ENCODE results near the gene NTM. TPM values are rescaled to one million over a fixed set of nuclear protein-coding genes. Genes with fewer than 3 reads are reported as not detected.

Gene NTM
- total RNA-seq, 2 donors from 2014 or later = 1.7 to 3.6 TPM

GRCh38 chr11:132217856-132218255, 847.4 kb downstream of the NTM start:
- no peaks in the 10 kb centered on the region for H3K4me1 ChIP-seq (ENCODE audit: control insufficient read depth, insufficient read depth, low read length)
- no peak overlapping the region for H3K4me3 ChIP-seq (ENCODE audit: low read length)
- H3K36me3 Mint-ChIP-seq (ENCODE audit: low read depth) = no peaks in the 10 kb centered on the region
- 95% methylated on average over 5 of the region's 5 CpGs; no CpG with 5 or more reads in 1 of the 2 experiments for WGBS, 2 experiments (ENCODE audit: insufficient coverage in 1 of 2, insufficient read length in 1 of 2)
- H3K9me3 ChIP-seq (ENCODE audit: control insufficient read depth, low read length) = no peaks in the 10 kb centered on the region
- no peak overlapping the region for H3K9ac ChIP-seq (ENCODE audit: extremely low read depth, low read length, poor library complexity, severe bottlenecking)
- no peak overlapping the region for H3K4me3 Mint-ChIP-seq
- H3K9me3 Mint-ChIP-seq = no peaks in the 10 kb centered on the region
- no peaks in the 10 kb centered on the region for H3K36me3 ChIP-seq (ENCODE audit: control insufficient read depth, insufficient read depth, low read length)
- TF ChIP-seq CTCF (conservative IDR thresholded peaks at IDR 0.05) = no peak
- no peak for DNase-seq
- no peaks in the 10 kb centered on the region for H3K4me1 Mint-ChIP-seq
- H3K27ac ChIP-seq (ENCODE audit: low read depth, low read length) = no peak overlapping the region
- no peak overlapping the region for H3K27ac Mint-ChIP-seq
- H3K27me3 Mint-ChIP-seq (ENCODE audit: insufficient read depth) = peaks cover 7% of the 10 kb centered on the region
- no peaks in the 10 kb centered on the region for H3K27me3 ChIP-seq (ENCODE audit: control insufficient read depth, insufficient read depth, low read length, poor library complexity, severe bottlenecking)

GRCh38 chr11:132220474-132220873, 850.1 kb downstream of the NTM start:
- WGBS, 2 experiments (ENCODE audit: insufficient coverage in 1 of 2, insufficient read length in 1 of 2) = 100% methylated on average over 1 of the region's 1 CpG; no CpG with 5 or more reads in 1 of the 2 experiments
- Histone ChIP-seq H3K4me1 (ENCODE audit: control insufficient read depth, insufficient read depth, low read length) (no peaks in the 10 kb centered on the region), H3K9ac (ENCODE audit: extremely low read depth, low read length, poor library complexity, severe bottlenecking) (no peak overlapping the region), H3K4me3 (ENCODE audit: low read length) (no peak overlapping the region), H3K27ac (ENCODE audit: low read depth, low read length) (no peak overlapping the region), H3K27me3 (ENCODE audit: control insufficient read depth, insufficient read depth, low read length, poor library complexity, severe bottlenecking) (no peaks in the 10 kb centered on the region), H3K36me3 (ENCODE audit: control insufficient read depth, insufficient read depth, low read length) (no peaks in the 10 kb centered on the region), H3K9me3 (ENCODE audit: control insufficient read depth, low read length) (no peaks in the 10 kb centered on the region)
- peaks cover 15% of the 10 kb centered on the region for H3K27me3 Mint-ChIP-seq (ENCODE audit: insufficient read depth)
- TF ChIP-seq CTCF (conservative IDR thresholded peaks at IDR 0.05) = no peak
- no peaks in the 10 kb centered on the region for H3K4me1 Mint-ChIP-seq
- H3K4me3 Mint-ChIP-seq = no peak overlapping the region
- DNase-seq = no peak
- H3K9me3 Mint-ChIP-seq = no peaks in the 10 kb centered on the region
- no peak overlapping the region for H3K27ac Mint-ChIP-seq
- H3K36me3 Mint-ChIP-seq (ENCODE audit: low read depth) = no peaks in the 10 kb centered on the region

GRCh38 chr11:132222345-132222744, 851.9 kb downstream of the NTM start:
- Histone ChIP-seq H3K4me3 (ENCODE audit: low read length) (no peak overlapping the region), H3K9me3 (ENCODE audit: control insufficient read depth, low read length) (no peaks in the 10 kb centered on the region), H3K36me3 (ENCODE audit: control insufficient read depth, insufficient read depth, low read length) (no peaks in the 10 kb centered on the region), H3K9ac (ENCODE audit: extremely low read depth, low read length, poor library complexity, severe bottlenecking) (no peak overlapping the region), H3K27me3 (ENCODE audit: control insufficient read depth, insufficient read depth, low read length, poor library complexity, severe bottlenecking) (no peaks in the 10 kb centered on the region), H3K27ac (ENCODE audit: low read depth, low read length) (no peak overlapping the region), H3K4me1 (ENCODE audit: control insufficient read depth, insufficient read depth, low read length) (no peaks in the 10 kb centered on the region)
- no peaks in the 10 kb centered on the region for H3K36me3 Mint-ChIP-seq (ENCODE audit: low read depth)
- no peaks in the 10 kb centered on the region for H3K4me1 Mint-ChIP-seq
- no peak for TF ChIP-seq CTCF (conservative IDR thresholded peaks at IDR 0.05)
- no peak overlapping the region for H3K4me3 Mint-ChIP-seq
- DNase-seq = no peak
- H3K27me3 Mint-ChIP-seq (ENCODE audit: insufficient read depth) = peaks cover 10% of the 10 kb centered on the region
- WGBS, 2 experiments (ENCODE audit: insufficient coverage in 1 of 2, insufficient read length in 1 of 2) = 89% methylated on average over 2 of the region's 2 CpGs; no CpG with 5 or more reads in 1 of the 2 experiments
- H3K9me3 Mint-ChIP-seq = no peaks in the 10 kb centered on the region
- H3K27ac Mint-ChIP-seq = no peak overlapping the region
